ENCODE results near the gene ZBTB39. TPM values are rescaled to one million over a fixed set of nuclear protein-coding genes. Genes with fewer than 3 reads are reported as not detected.
A peak's percentile ranks its signal among the peaks of the same experiment; 100 is the strongest.

Gene ZBTB39
- 30.3 and 31.2 TPM in 2 replicates for total RNA-seq (2021)
- long read RNA-seq, full-length matches to known transcripts, result 272 of 295 reads
- long read RNA-seq, partial matches to known transcripts, result 0 of 295 reads
- long read RNA-seq, other reads (novel, unspliced or antisense), result 23 of 295 reads

- H3T11ph ChIP-seq (ENCODE audit: low read length), result no peak within 1 kb of the TSS
- no peaks in the 10 kb centered on the region; the same call in 1 of the 2 replicates for H3K79me2 ChIP-seq (ENCODE audit: insufficient read depth, low read length)
- H4K91ac ChIP-seq (ENCODE audit: insufficient read length, low read depth, low read length), result no peak within 1 kb of the TSS
- H3K4ac ChIP-seq (ENCODE audit: low read depth, low read length), result no peak within 1 kb of the TSS
- no peak within 1 kb of the TSS for H2BK12ac ChIP-seq (ENCODE audit: insufficient read length, low read depth, low read length)
- no peaks in the 10 kb centered on the region for H3K27me3 ChIP-seq (ENCODE audit: insufficient read depth, low read length)
- H3K4me2 ChIP-seq (ENCODE audit: insufficient read depth, insufficient read length, low read length), result peak within 1 kb of the TSS; percentile 60
- H2BK120ac ChIP-seq (ENCODE audit: low read depth, low read length, poor library complexity, severe bottlenecking), result no peak within 1 kb of the TSS
- DNase-seq, result peak; percentile 75
- Mint-ChIP-seq H3K36me3 (ENCODE audit: insufficient read depth in 1 of 3, low read depth in 3 of 3) (peaks cover 19 to 36% (median 34%) of the 10 kb centered on the region in 3 experiments; a peak in 6 of 7 replicates), H3K27ac (peak within 1 kb of the TSS in 2 of 3 experiments; percentile 12 to 74; a peak in 5 of 7 replicates), H3K27me3 (ENCODE audit: low read depth) (no peaks in the 10 kb centered on the region; the same call in 1 of the 2 replicates), H3K4me1 (peaks cover 45 to 51% of the 10 kb centered on the region in 2 experiments), H3K4me3 (peak within 1 kb of the TSS; percentile 91 to 93), H3K9me3 (no peaks in the 10 kb centered on the region)
- no peak within 1 kb of the TSS for H2AFZ ChIP-seq (ENCODE audit: low read length)
- no peak within 1 kb of the TSS for H4K5ac ChIP-seq (ENCODE audit: insufficient read length, low read depth, low read length)
- H3K56ac ChIP-seq (ENCODE audit: insufficient read length, low read depth, low read length), result no peak within 1 kb of the TSS
- H2BK5ac ChIP-seq (ENCODE audit: insufficient read length, low read length), result no peak within 1 kb of the TSS
- H3K14ac ChIP-seq (ENCODE audit: insufficient read depth, low read length), result peak within 1 kb of the TSS; percentile 52; the same call in 1 of the 2 replicates
- no peaks in the 10 kb centered on the region for H4K20me1 ChIP-seq (ENCODE audit: control insufficient read depth, insufficient read depth, insufficient read length)
- H3K27ac ChIP-seq (ENCODE audit: insufficient read length, low read depth, low read length), result no peak within 1 kb of the TSS
- peak; percentile 60 for TF ChIP-seq CTCF (conservative IDR thresholded peaks at IDR 0.05)
- H3K9me3 ChIP-seq (ENCODE audit: control insufficient read depth, low read depth, low read length), result no peaks in the 10 kb centered on the region
- no peaks in the 10 kb centered on the region for H3K23me2 ChIP-seq (ENCODE audit: insufficient read length, low read depth, low read length, poor library complexity, severe bottlenecking)
- peak within 1 kb of the TSS; percentile 60 for H3K18ac ChIP-seq (ENCODE audit: insufficient read length, low read depth, low read length)
- H2BK20ac ChIP-seq (ENCODE audit: low read depth, low read length, poor library complexity, severe bottlenecking), result no peak within 1 kb of the TSS
- H3K23ac ChIP-seq (ENCODE audit: insufficient read length, low read depth, low read length), result no peak within 1 kb of the TSS
- H4K8ac ChIP-seq (replicated peaks; ENCODE audit: insufficient read length, low read depth, low read length), result no peak within 1 kb of the TSS
- H2BK15ac ChIP-seq (ENCODE audit: low read depth, low read length), result no peak within 1 kb of the TSS
- H3K9ac ChIP-seq (ENCODE audit: extremely low read depth, insufficient read length, low read length), result peak within 1 kb of the TSS; percentile 77
- peaks cover 5% of the 10 kb centered on the region for H3K79me1 ChIP-seq (ENCODE audit: insufficient read depth, low read depth, low read length, poor library complexity, severe bottlenecking)
- WGBS (ENCODE audit: extremely low coverage, insufficient read length, low lambda C conversion rate), result no CpG with 5 or more reads among the region's 94 CpGs
- peaks cover 11% of the 10 kb centered on the region; the same call in 1 of the 2 replicates for H3K4me1 ChIP-seq (ENCODE audit: insufficient read depth, low read length)
- H2AK5ac ChIP-seq (ENCODE audit: insufficient read length, low read length), result no peak within 1 kb of the TSS
These were observed at the start of gene ZBTB39 for GRCh38 chr12:57005980-57006808. Gene ZBTB39, minus strand, starts transcription at chr12:57006546. Its CDS starts 1,629 bp downstream, at chr12:57004917.
